HEK293T (cell line): Measurements from ENCODE around the gene ABCB1.

Experiments used
- BHLHE40 ChIP-seq: fragments of 450-650 bp; IDR thresholded peaks from 2 replicates; pipeline ENCODE4 v1.6.1; 2016; ENCODE audit warnings: mild to moderate bottlenecking, moderate library complexity, borderline replicate concordance
- CTBP1 ChIP-seq: fragments of 450-650 bp; IDR thresholded peaks from 2 replicates; pipeline ENCODE4 v1.6.1; 2016; ENCODE audit warnings: borderline replicate concordance
- FOXA1 ChIP-seq: fragments of 450-650 bp; IDR thresholded peaks from 2 replicates; pipeline ENCODE4 v1.6.1; 2016; ENCODE audit warnings: mild to moderate bottlenecking
- FOXK2 ChIP-seq: fragments of 450-650 bp; IDR thresholded peaks from 2 replicates; pipeline ENCODE4 v1.6.1; 2016; ENCODE audit warnings: mild to moderate bottlenecking
- L3MBTL2 ChIP-seq: fragments of 450-650 bp; conservative IDR thresholded peaks from 2 replicates; pipeline ENCODE4 v1.6.1; 2016; ENCODE audit warnings: mild to moderate bottlenecking
- LEF1 ChIP-seq: fragments of 450-650 bp; IDR thresholded peaks from 2 replicates; pipeline ENCODE4 v1.6.1; 2017; ENCODE audit warnings: mild to moderate bottlenecking, borderline replicate concordance
- NFRKB ChIP-seq: fragments of 450-650 bp; IDR thresholded peaks from 2 replicates; pipeline ENCODE4 v1.6.1; 2016; ENCODE audit warnings: mild to moderate bottlenecking, moderate library complexity
- SP1 ChIP-seq: fragments of 450-650 bp; IDR thresholded peaks from 2 replicates; pipeline ENCODE4 v1.6.1; 2017
- SUZ12 ChIP-seq: fragments of 450-650 bp; IDR thresholded peaks from 2 replicates; pipeline ENCODE4 v1.6.1; 2016; ENCODE audit warnings: mild to moderate bottlenecking
- TARDBP ChIP-seq: fragments of 450-650 bp; IDR thresholded peaks from 2 replicates; pipeline ENCODE4 v1.6.1; 2016

DNA sequence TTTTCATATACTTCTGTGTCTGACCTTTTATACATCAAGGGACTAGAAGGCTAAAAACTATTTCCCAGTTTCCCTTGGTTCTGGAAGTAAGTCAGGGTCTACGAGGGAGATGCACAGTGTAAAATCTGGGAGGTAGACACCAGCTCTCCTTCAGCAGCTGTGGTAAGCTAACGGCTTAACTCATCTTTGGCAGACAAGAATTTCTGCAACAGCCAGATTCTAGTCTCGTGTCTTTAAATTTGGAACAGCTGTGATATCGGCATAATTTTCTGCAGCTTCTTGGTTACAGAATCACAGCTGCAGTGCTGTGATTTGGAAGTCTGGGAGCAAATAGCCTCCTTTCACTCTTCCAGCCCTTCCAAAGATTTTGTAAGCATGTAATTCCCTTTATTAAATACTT lies 87.8 kb downstream of the ABCB1 start:
- TF ChIP-seq FOXK2 (no peak), SP1 (no peak), LEF1 (no peak), SUZ12 (no peak), FOXA1 (no peak), BHLHE40 (no peak), TARDBP (no peak), CTBP1 (no peak), L3MBTL2 (no peak), NFRKB (no peak)
